IPS DF 4.7 (cell line): ENCODE data around the gene MUC20.
"Not testable (repeated sequence)": the region's sequence is repeated elsewhere in the genome, so short reads cannot be mapped to it uniquely, and the experiment has no call there.

Experiments used
- DNase-seq: peaks from one replicate; pipeline ENCODE4 v3.0.0-alpha.2; 2013; ENCODE audit warnings: low spot score; ENCODE audit errors: extremely low read depth

The MUC20 gene

GRCh38 chr3:195770081-195770840 lies 49.5 kb downstream of the MUC20 start:
- DNase-seq = no peak

GRCh38 chr3:195770841-195771645 lies 50.3 kb downstream of the MUC20 start:
- not testable (repeated sequence) for DNase-seq

GRCh38 chr3:195771646-195772300 lies 51.0 kb downstream of the MUC20 start:
- no peak for DNase-seq

- no peak for DNase-seq
Observed at GRCh38 chr3:195773956-195774537, 53.3 kb downstream of the MUC20 start.

- DNase-seq = peak; percentile 53
Observed at GRCh38 chr3:195774917-195775316, 54.1 kb downstream of the MUC20 start.

- DNase-seq = no peak
Observed at GRCh38 chr3:195777975-195778374, 57.2 kb downstream of the MUC20 start.

- DNase-seq = not testable (repeated sequence)
Observed at GRCh38 chr3:195781236-195781635, 60.5 kb downstream of the MUC20 start.
